Rectal smooth muscle tissue (tissue), 1 donor: Measurements from ENCODE around the gene RSPO3.
A peak's percentile ranks its signal among the peaks of the same experiment; 100 is the strongest.

Source experiments
- H3K27ac ChIP-seq: one replicate; pipeline ENCODE4 v1.7.0; 2013; ENCODE audit warnings: low read depth, low read length, inconsistent platforms
- H3K27me3 ChIP-seq: one replicate; pipeline ENCODE4 v1.7.0; 2013; ENCODE audit warnings: low read length; ENCODE audit not compliant: control insufficient read depth, insufficient read depth
- H3K36me3 ChIP-seq: one replicate; pipeline ENCODE4 v1.7.0; 2013; ENCODE audit warnings: low read length; ENCODE audit not compliant: control insufficient read depth, insufficient read depth
- H3K4me1 ChIP-seq: one replicate; pipeline ENCODE4 v1.7.0; 2013; ENCODE audit warnings: low read length; ENCODE audit not compliant: control insufficient read depth, insufficient read depth
- H3K4me3 ChIP-seq: one replicate; pipeline ENCODE4 v1.7.0; 2013; ENCODE audit warnings: low read length
- H3K9ac ChIP-seq: one replicate; pipeline ENCODE4 v1.7.0; 2013; ENCODE audit warnings: low read length

RSPO3 gene

GRCh38 chr6:127115746-127116145, 2.7 kb upstream of the RSPO3 start:
- Histone ChIP-seq H3K36me3 (no peaks in the 10 kb centered on the region), H3K4me1 (peaks cover 4% of the 10 kb centered on the region), H3K27me3 (peaks cover 6% of the 10 kb centered on the region), H3K27ac (no peak overlapping the region), H3K4me3 (no peak overlapping the region), H3K9ac (no peak overlapping the region)

DNA sequence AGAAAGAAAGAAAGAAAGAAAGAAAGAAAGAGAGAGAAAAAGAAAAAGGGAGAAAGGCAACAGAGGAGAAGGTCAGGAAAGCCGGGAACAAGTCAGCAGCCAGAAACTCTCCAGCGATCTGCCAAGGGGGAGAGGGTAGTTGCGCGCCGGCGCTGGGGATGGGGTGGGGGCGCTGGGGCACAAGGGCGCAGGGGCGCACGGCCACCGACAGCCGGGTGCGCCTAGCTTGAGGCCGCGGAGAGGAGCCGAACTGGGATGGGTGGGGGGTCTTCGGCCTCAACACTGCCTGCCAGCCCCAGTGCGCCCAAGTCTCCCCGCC, 533 bp upstream of the RSPO3 start:
- no peak overlapping the region for H3K9ac ChIP-seq
- no peaks in the 10 kb centered on the region for H3K36me3 ChIP-seq
- peak overlapping the region; percentile 77 for H3K4me3 ChIP-seq
- peaks cover 12% of the 10 kb centered on the region for H3K27me3 ChIP-seq
- H3K27ac ChIP-seq: no peak overlapping the region
- H3K4me1 ChIP-seq: peaks cover 7% of the 10 kb centered on the region

GRCh38 chr6:127119102-127120022, 891 bp downstream of the RSPO3 start:
- no peak overlapping the region for H3K27ac ChIP-seq
- H3K27me3 ChIP-seq: peaks cover 12% of the 10 kb centered on the region
- no peak overlapping the region for H3K9ac ChIP-seq

GRCh38 chr6:127120023-127120786, 1.7 kb downstream of the RSPO3 start:
- no peak overlapping the region for H3K27ac ChIP-seq

More at GRCh38 chr6:127119102-127120022, 891 bp downstream of the RSPO3 start:
- Histone ChIP-seq H3K4me1 (peaks cover 7% of the 10 kb centered on the region), H3K36me3 (no peaks in the 10 kb centered on the region), H3K4me3 (peak overlapping the region; percentile 67)

DNA sequence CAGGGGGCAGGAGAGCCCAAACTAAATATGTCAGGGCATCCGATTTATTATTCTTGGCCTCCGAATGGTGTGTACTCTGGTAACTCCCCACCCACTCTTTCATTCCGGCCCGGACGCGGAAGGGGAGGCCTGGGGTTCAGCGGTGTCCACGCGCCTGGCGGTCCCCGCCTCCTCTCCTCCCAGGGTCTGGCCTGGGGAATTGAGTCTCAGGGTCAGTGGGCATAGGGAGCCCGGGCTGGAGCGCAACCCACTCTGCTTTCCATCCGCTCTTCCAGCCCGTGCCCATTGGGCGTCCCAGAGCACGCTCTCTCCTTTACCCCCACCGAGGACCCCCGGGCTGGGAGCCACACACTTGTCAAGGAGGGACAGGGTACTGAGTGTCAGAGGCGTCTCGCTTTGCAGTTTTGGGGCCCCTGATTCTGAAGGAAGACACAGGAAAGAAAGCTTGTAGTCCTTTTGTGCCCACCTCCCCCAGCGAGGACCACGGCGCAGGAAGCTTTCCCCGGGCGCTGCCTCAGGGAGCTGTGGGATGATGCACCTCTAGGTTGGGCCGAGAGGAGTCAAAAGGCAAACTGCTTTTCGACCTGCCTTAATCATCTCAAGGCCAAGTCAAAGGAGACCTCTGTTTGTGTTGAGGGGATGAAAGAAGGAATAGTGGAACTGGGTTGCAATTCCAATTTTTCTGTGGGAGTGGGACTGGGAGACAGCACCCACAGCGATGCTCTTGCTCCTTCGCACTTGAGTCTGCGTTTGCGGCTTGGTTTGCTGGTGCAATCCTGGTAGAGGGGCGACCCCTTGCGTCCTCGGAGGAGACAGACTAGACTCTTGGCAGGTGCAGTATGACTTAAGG, 2.5 kb downstream of the RSPO3 start:
- Histone ChIP-seq H3K27ac (no peak overlapping the region), H3K27me3 (peaks cover 12% of the 10 kb centered on the region), H3K36me3 (no peaks in the 10 kb centered on the region), H3K4me1 (peaks cover 7% of the 10 kb centered on the region), H3K4me3 (peak overlapping the region; percentile 67), H3K9ac (no peak overlapping the region)

More at GRCh38 chr6:127120023-127120786, 1.7 kb downstream of the RSPO3 start:
- H3K27me3 ChIP-seq: peaks cover 12% of the 10 kb centered on the region
- H3K4me3 ChIP-seq: peak overlapping the region; percentile 67
- H3K9ac ChIP-seq: no peak overlapping the region
- no peaks in the 10 kb centered on the region for H3K36me3 ChIP-seq
- peaks cover 7% of the 10 kb centered on the region for H3K4me1 ChIP-seq

DNA sequence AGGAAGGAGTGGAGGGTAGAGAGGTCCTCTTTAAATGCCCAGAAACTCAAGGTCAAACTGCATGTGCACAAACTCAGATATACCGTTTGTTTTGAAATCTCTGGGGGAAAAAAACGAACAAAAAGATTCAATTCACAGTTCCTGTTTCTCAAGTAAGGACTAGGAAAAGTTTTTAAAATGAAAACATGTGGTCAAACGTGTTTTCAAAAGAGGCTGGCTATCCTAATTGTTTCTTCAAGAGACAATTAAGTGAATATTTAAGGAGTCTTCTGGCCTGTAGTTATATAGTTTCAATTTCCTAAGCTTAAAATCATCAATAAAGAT, 3.1 kb downstream of the RSPO3 start:
- no peak overlapping the region for H3K4me3 ChIP-seq
- H3K27ac ChIP-seq: no peak overlapping the region
- no peak overlapping the region for H3K9ac ChIP-seq
- peaks cover 7% of the 10 kb centered on the region for H3K4me1 ChIP-seq
- peaks cover 12% of the 10 kb centered on the region for H3K27me3 ChIP-seq
- H3K36me3 ChIP-seq: no peaks in the 10 kb centered on the region

- peaks cover 12% of the 10 kb centered on the region for H3K27me3 ChIP-seq
- no peak overlapping the region for H3K4me3 ChIP-seq
- no peak overlapping the region for H3K9ac ChIP-seq
- no peaks in the 10 kb centered on the region for H3K36me3 ChIP-seq
- no peak overlapping the region for H3K27ac ChIP-seq
- H3K4me1 ChIP-seq: peaks cover 7% of the 10 kb centered on the region
Observed at GRCh38 chr6:127124172-127124571, 5.7 kb downstream of the RSPO3 start.

DNA sequence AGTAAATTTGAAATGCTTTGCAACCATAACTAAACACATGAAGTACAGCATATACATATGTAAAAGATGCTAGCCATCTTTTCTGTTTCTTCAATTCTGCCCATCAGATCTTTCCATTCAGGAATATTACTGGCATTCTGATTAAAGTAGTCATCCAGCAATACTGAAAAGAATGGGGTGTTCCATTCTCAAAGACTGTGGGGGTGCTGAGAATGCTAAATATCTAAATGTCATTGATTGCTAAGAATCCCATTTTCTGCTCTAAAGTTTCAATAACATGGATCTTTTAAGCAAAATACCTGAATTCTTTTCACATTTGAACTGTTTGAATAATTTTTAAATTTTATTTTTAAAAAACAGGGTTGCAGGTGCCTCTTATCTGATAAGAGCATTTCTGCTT, 6.2 kb downstream of the RSPO3 start:
- no peak overlapping the region for H3K4me3 ChIP-seq
- H3K27ac ChIP-seq: no peak overlapping the region
- H3K9ac ChIP-seq: no peak overlapping the region
- H3K4me1 ChIP-seq: peaks cover 7% of the 10 kb centered on the region
- H3K27me3 ChIP-seq: peaks cover 12% of the 10 kb centered on the region
- H3K36me3 ChIP-seq: no peaks in the 10 kb centered on the region

DNA sequence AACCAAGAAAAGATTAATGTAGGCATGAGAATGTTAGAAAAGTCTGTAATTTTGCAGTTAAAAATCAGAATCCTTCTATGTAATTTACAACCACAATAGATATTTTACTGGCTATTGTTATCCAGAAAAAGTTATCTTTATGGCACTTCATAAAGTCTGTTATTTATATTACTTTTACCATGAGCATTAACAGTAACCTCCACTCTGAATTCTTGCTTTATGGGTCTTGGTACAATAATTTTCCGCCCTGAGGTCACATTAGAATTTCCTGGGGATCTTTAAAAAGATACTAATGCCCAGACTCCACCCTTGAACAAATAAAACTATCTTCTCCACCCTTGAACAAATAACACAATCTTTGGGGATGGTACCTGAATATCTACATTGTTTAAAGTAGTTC, 9.6 kb downstream of the RSPO3 start:
- no peak overlapping the region for H3K4me3 ChIP-seq
- no peak overlapping the region for H3K27ac ChIP-seq
- H3K4me1 ChIP-seq: no peaks in the 10 kb centered on the region
- H3K27me3 ChIP-seq: no peaks in the 10 kb centered on the region
- no peak overlapping the region for H3K9ac ChIP-seq
- H3K36me3 ChIP-seq: no peaks in the 10 kb centered on the region

GRCh38 chr6:127129251-127129650, 10.8 kb downstream of the RSPO3 start:
- Histone ChIP-seq H3K4me1 (no peaks in the 10 kb centered on the region), H3K27me3 (no peaks in the 10 kb centered on the region), H3K4me3 (no peak overlapping the region), H3K36me3 (no peaks in the 10 kb centered on the region), H3K27ac (no peak overlapping the region), H3K9ac (no peak overlapping the region)

DNA sequence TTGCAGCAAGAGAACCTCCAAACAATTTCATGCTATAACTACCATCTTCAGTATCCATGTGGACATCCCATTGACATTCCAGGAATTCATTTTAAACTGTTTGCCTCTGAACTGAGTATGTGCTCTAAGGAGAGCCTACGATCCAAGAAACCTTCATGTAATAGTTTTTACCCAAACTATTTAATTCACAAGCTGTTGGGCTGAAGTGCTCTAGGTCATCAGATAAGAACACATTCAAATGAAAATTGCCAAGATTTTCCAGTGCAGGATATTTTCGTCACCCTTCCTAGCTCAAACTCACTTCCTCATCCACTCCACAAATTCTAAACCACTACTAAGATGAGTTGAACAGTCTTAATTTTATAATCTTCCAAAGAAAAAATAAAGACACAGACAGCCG, 12.8 kb downstream of the RSPO3 start:
- Histone ChIP-seq H3K4me3 (no peak overlapping the region), H3K36me3 (no peaks in the 10 kb centered on the region), H3K27me3 (no peaks in the 10 kb centered on the region), H3K9ac (no peak overlapping the region), H3K27ac (no peak overlapping the region), H3K4me1 (no peaks in the 10 kb centered on the region)

DNA sequence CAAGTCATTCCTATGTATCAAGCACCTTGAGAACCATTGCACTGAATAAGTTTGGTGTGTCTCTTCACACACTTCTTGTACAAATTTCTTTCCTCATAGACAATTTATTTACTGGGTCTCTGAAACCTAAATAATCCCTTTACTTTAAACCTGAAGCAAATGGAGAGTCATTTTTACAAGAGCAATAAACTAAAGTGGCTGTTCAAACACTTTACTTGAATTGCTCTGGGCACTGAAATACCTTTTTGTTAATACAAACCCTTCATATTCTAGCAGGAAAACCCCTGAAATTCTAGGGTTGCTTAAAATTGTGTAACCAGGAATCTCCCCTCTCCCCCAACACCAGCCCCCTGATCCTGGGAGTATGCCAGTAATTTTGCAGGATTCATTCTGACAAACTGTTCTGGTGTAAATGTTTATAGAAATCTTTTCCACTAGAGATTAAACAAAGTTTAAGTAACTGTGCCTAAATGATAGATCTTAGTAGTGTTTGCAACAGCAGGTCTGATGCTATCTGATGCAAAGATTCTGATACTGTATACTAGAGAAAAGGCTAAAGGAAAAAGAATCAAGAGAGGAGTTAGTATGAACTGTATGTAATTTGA, 13.4 kb downstream of the RSPO3 start:
- no peak overlapping the region for H3K9ac ChIP-seq
- H3K27me3 ChIP-seq: no peaks in the 10 kb centered on the region
- H3K4me3 ChIP-seq: no peak overlapping the region
- no peaks in the 10 kb centered on the region for H3K36me3 ChIP-seq
- no peak overlapping the region for H3K27ac ChIP-seq
- no peaks in the 10 kb centered on the region for H3K4me1 ChIP-seq
